ENCODE measurements around the gene WDR86.

DNA sequence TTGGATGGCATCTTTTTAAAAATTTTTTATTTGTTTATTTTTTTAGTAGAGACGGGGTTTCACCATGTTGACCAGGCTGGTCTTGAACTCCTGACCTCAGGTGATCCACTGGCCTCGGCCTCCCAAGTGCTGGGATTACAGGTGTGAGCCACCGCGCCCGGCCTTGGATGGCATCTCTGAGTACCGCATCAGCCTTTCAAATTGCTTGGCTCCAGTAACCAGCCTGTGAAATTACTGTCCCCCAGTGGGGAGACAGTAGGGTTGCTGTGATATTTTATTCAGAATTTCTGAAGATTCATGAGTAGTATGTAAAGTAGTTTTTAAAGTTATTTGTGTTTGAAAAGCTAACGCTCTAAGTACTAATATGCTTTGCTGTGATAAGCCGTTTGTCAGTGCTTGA, 67.0 kb downstream of the WDR86 start:
- TF ChIP-seq, protein P1, sequence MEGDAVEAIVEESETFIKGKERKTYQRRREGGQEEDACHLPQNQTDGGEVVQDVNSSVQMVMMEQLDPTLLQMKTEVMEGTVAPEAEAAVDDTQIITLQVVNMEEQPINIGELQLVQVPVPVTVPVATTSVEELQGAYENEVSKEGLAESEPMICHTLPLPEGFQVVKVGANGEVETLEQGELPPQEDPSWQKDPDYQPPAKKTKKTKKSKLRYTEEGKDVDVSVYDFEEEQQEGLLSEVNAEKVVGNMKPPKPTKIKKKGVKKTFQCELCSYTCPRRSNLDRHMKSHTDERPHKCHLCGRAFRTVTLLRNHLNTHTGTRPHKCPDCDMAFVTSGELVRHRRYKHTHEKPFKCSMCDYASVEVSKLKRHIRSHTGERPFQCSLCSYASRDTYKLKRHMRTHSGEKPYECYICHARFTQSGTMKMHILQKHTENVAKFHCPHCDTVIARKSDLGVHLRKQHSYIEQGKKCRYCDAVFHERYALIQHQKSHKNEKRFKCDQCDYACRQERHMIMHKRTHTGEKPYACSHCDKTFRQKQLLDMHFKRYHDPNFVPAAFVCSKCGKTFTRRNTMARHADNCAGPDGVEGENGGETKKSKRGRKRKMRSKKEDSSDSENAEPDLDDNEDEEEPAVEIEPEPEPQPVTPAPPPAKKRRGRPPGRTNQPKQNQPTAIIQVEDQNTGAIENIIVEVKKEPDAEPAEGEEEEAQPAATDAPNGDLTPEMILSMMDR (conservative IDR thresholded peaks at IDR 0.05; ENCODE audit: low read depth in 2 of 2), result no peak
- no peak for TF ChIP-seq REST (IDR thresholded peaks at IDR 0.05; ENCODE audit: unreplicated experiment)
- no peak for TF ChIP-seq EZH2 (IDR thresholded peaks at IDR 0.05; ENCODE audit: low read depth, unreplicated experiment)
- no peak for TF ChIP-seq POLR2AphosphoS5 (IDR thresholded peaks at IDR 0.05; ENCODE audit: low read depth)
- no peak for TF ChIP-seq EZH2phosphoT487 (IDR thresholded peaks at IDR 0.05; ENCODE audit: unreplicated experiment)
- TF ChIP-seq CREB1 (CRISPR knock-in tag; IDR thresholded peaks at IDR 0.05; ENCODE audit: low read depth), result no peak
- no peak for TF ChIP-seq ZNF114 (CRISPR knock-in tag; IDR thresholded peaks at IDR 0.05)

All from GM23338 (cell line).